Liver (tissue), 9 donors: ENCODE results near the gene PKDREJ. TPM values are rescaled to one million over a fixed set of nuclear protein-coding genes. Genes with fewer than 3 reads are reported as not detected.
"Not testable (repeated sequence)": the region's sequence is repeated elsewhere in the genome, so short reads cannot be mapped to it uniquely, and the experiment has no call there.

ENCODE experiments used
- DNase-seq: peaks from one replicate; pipeline ENCODE4 v3.0.0-alpha.2; 2017; ENCODE audit warnings: low spot score
- H3K27ac ChIP-seq, 2 donors: one replicate each; pipeline ENCODE4 v1.7.0; 2013; ENCODE audit warnings: inconsistent platforms in 2 of 2, low read length in 2 of 2, control low read depth in 1 of 2, low read depth in 1 of 2, mild to moderate bottlenecking in 1 of 2
- H3K27me3 ChIP-seq, 4 donors: one replicate each; pipeline versions ENCODE4 v1.6.1 to v1.7.0; 2013; ENCODE audit warnings: low read length in 3 of 4, inconsistent platforms in 1 of 4, mild to moderate bottlenecking in 1 of 4, moderate library complexity in 1 of 4; ENCODE audit not compliant: control insufficient read depth in 4 of 4, insufficient read depth in 4 of 4
- H3K36me3 ChIP-seq, 4 donors: one replicate each; pipeline versions ENCODE4 v1.6.1 to v1.7.0; 2013; ENCODE audit warnings: low read length in 3 of 4, mild to moderate bottlenecking in 3 of 4, low read depth in 1 of 4, moderate library complexity in 1 of 4; ENCODE audit not compliant: control insufficient read depth in 4 of 4, insufficient read depth in 3 of 4
- H3K4me1 ChIP-seq, 4 donors: one replicate each; pipeline versions ENCODE4 v1.6.1 to v1.7.0; 2013; ENCODE audit warnings: low read length in 3 of 4, mild to moderate bottlenecking in 3 of 4, moderate library complexity in 1 of 4; ENCODE audit not compliant: control insufficient read depth in 4 of 4, insufficient read depth in 4 of 4
- H3K4me3 ChIP-seq, 3 donors: one replicate each; pipeline versions ENCODE4 v1.6.1 to v1.7.0; 2013; ENCODE audit warnings: low read length in 3 of 3, control low read depth in 1 of 3, low read depth in 1 of 3, mild to moderate bottlenecking in 1 of 3
- H3K9ac ChIP-seq, 2 donors: one replicate each; pipeline ENCODE4 v1.7.0; 2013; ENCODE audit warnings: low read length in 2 of 2, mild to moderate bottlenecking in 2 of 2, moderate library complexity in 2 of 2, control low read depth in 1 of 2, low read depth in 1 of 2
- H3K9me3 ChIP-seq, 4 donors: one replicate each; pipeline versions ENCODE4 v1.6.1 to v1.7.0; 2013; ENCODE audit warnings: low read length in 3 of 4; ENCODE audit not compliant: control insufficient read depth in 4 of 4
- FOXA1 ChIP-seq: IDR thresholded peaks from 2 replicates; pipeline ENCODE4 v1.6.1; 2016; ENCODE audit warnings: antibody characterized with exemption
- FOXA2 ChIP-seq: IDR thresholded peaks from 2 replicates; pipeline ENCODE4 v1.6.1; 2016; ENCODE audit warnings: antibody characterized with exemption
- GABPA ChIP-seq, 2 donors: IDR thresholded peaks in 1 of 2; conservative IDR thresholded peaks in 1 of 2; 2 replicates each; pipeline ENCODE4 v1.6.1; 2016; ENCODE audit warnings: antibody characterized with exemption in 2 of 2, mild to moderate bottlenecking in 1 of 2, moderate library complexity in 1 of 2
- HNF4A ChIP-seq, 2 donors: conservative IDR thresholded peaks; 2 replicates each; pipeline ENCODE4 v1.6.1; 2016; ENCODE audit warnings: antibody characterized with exemption in 2 of 2, mild to moderate bottlenecking in 2 of 2
- HNF4G ChIP-seq: IDR thresholded peaks from 2 replicates; pipeline ENCODE4 v1.6.1; 2016; ENCODE audit warnings: antibody characterized with exemption
- NR2F2 ChIP-seq: IDR thresholded peaks from 2 replicates; pipeline ENCODE4 v1.6.1; 2016; ENCODE audit warnings: antibody characterized with exemption
- ZBTB33 ChIP-seq: IDR thresholded peaks from 2 replicates; pipeline ENCODE4 v1.6.1; 2016; ENCODE audit warnings: antibody characterized with exemption
- WGBS: extraction: QIAGEN DNeasy Blood & Tissue Kit; methylation state at CpG from one replicate; pipeline ENCODE4 v1.1.7; 2013; 5-methylcytosine and 5-hydroxymethylcytosine counted together
- polyA plus RNA-seq, 2 donors: library from polyadenylated mRNA; stranded (reverse) in 1 of 2; unstranded in 1 of 2; fragments of 200-250 nt in 1 of 2; fragments of >200 nt in 1 of 2; fragmentation: Nextera tagmentation in 1 of 2; extraction: Ambion mirVana in 1 of 2; gene quantifications; one replicate each; pipeline versions ENCODE4 v1.2.1 to v1.2.3, GENCODE V29; 2013 to 2015
- total RNA-seq, 2 donors: library from RNA; depleted of rRNA; stranded (reverse); fragments of >200 nt; gene quantifications; one replicate each; pipeline ENCODE4 v1.2.3, GENCODE V29; 2014
- TF ChIP-seq, protein P1 (sequence below): IDR thresholded peaks from 2 replicates; pipeline ENCODE4 v1.6.1; 2016; ENCODE audit warnings: antibody characterized with exemption, mild to moderate bottlenecking
- donor health status: healthy.
- donor health status: healthy.
- donor health status: healthy.
- donor health status: healthy.
- donor health status: healthy.

The PKDREJ gene, protein sequence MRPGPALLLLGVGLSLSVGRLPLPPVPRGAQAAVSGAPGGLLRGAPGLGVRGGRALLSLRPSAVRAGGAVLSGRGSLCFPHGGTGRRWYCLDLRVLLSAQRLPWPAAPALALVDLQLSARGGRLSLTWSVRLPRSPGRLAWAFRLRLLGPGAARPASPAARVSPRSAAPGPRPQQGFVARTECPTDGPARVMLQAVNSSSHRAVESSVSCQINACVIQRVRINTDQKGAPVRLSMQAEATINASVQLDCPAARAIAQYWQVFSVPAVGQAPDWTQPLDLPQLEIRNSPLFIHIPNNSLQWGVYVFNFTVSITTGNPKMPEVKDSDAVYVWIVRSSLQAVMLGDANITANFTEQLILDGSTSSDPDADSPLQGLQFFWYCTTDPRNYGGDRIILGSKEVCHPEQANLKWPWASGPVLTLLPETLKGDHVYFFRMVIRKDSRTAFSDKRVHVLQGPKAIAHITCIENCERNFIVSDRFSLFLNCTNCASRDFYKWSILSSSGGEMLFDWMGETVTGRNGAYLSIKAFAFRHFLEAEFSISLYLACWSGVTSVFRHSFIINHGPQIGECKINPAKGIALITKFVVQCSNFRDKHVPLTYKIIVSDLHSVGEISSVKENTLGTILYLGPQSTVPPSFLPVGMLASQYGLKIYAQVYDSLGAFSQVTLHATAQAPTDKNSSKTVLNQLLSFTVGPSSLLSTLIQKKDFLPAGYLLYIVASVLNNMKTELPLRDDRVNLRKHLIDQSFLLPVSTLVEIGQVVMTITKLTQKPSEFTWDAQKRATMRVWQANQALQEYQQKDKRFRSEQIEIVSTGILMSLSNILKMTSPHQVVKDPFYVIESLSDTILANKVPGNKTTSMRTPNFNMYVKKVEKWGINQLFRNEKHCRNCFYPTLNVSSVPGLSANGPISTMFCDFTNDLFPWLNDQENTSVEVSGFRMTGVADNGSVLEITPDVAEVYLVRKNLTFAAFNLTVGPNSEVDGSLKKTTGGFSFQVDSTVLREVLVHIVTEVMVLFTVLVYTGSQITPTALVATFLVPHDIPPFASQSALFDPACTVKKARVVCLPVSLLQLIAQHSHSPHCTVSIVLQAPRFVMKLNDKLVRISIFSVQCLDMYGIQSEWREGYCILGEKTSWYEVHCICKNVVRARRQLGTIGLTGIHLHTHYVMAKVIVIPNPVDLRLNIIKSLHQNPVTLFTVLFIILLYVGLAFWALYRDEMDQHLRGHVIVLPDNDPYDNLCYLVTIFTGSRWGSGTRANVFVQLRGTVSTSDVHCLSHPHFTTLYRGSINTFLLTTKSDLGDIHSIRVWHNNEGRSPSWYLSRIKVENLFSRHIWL (N-terminal part only)
- under 1 TPM; under 0.01 to 0.05 TPM for total RNA-seq
- under 1 TPM; 0.01 to 0.03 TPM for polyA plus RNA-seq

DNA sequence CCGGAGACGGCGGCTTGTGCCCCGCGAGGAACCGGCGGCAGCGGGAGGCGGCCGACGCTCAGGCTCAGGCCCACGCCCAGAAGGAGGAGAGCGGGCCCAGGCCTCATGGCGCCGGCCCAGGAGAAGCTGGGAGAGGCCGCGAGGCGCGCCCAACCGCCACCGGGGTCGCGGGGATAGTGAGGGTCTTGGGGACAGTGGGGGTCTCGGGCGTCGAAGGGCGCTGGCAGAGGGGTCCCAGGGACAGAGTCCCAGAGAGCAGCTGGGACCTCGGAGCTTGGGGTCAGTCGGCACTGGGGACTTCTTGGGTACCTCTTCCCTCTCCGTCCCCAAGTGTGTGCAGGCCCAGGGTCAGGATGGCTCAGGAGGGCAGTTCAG is at the start of gene PKDREJ:
PKDREJ (minus strand) TSS at position 128 of the 375 bp plus-strand sequence; CDS start at position 107, 21 bp downstream.
- Histone ChIP-seq H3K27ac (no peak within 1 kb of the TSS), H3K9me3 (no peaks in the 10 kb centered on the region), H3K27me3 (no peaks in the 10 kb centered on the region), H3K4me3 (peak within 1 kb of the TSS in 1 of 3 donors; percentile 46), H3K4me1 (peaks cover 0 to 11% (median 8%) of the 10 kb centered on the region in 4 donors), H3K36me3 (no peaks in the 10 kb centered on the region), H3K9ac (no peak within 1 kb of the TSS)
- TF ChIP-seq, protein P1, sequence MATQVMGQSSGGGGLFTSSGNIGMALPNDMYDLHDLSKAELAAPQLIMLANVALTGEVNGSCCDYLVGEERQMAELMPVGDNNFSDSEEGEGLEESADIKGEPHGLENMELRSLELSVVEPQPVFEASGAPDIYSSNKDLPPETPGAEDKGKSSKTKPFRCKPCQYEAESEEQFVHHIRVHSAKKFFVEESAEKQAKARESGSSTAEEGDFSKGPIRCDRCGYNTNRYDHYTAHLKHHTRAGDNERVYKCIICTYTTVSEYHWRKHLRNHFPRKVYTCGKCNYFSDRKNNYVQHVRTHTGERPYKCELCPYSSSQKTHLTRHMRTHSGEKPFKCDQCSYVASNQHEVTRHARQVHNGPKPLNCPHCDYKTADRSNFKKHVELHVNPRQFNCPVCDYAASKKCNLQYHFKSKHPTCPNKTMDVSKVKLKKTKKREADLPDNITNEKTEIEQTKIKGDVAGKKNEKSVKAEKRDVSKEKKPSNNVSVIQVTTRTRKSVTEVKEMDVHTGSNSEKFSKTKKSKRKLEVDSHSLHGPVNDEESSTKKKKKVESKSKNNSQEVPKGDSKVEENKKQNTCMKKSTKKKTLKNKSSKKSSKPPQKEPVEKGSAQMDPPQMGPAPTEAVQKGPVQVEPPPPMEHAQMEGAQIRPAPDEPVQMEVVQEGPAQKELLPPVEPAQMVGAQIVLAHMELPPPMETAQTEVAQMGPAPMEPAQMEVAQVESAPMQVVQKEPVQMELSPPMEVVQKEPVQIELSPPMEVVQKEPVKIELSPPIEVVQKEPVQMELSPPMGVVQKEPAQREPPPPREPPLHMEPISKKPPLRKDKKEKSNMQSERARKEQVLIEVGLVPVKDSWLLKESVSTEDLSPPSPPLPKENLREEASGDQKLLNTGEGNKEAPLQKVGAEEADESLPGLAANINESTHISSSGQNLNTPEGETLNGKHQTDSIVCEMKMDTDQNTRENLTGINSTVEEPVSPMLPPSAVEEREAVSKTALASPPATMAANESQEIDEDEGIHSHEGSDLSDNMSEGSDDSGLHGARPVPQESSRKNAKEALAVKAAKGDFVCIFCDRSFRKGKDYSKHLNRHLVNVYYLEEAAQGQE: no peak
- TF ChIP-seq HNF4G: no peak
- TF ChIP-seq FOXA2: no peak
- TF ChIP-seq NR2F2: no peak
- TF ChIP-seq GABPA (IDR thresholded peaks at IDR 0.05 in 1 of 2, conservative IDR thresholded peaks at IDR 0.05 in 1 of 2): no peak
- TF ChIP-seq ZBTB33: no peak
- no peak for TF ChIP-seq HNF4A (conservative IDR thresholded peaks at IDR 0.05)
- no peak for TF ChIP-seq FOXA1
- WGBS: 54% methylated on average over 30 of the region's 30 CpGs
- DNase-seq: no peak

- WGBS: 100% methylated on average over 2 of the region's 2 CpGs
These were observed 49.7 kb upstream of the PKDREJ start for GRCh38 chr22:46312848-46313247.

More at GRCh38 chr22:46312848-46313247, 49.7 kb upstream of the PKDREJ start:
- not testable (repeated sequence) for H3K9ac ChIP-seq, DNase-seq, H3K9me3 ChIP-seq, H3K4me1 ChIP-seq, H3K36me3 ChIP-seq, H3K4me3 ChIP-seq, H3K27ac ChIP-seq, H3K27me3 ChIP-seq
